Colonic mucosa (tissue), 4 donors: ENCODE data around the gene TRIM44. TPM values are rescaled to one million over a fixed set of nuclear protein-coding genes. Genes with fewer than 3 reads are reported as not detected.
"Not testable (repeated sequence)": the region's sequence is repeated elsewhere in the genome, so short reads cannot be mapped to it uniquely, and the experiment has no call there.

Experiments used
- DNase-seq: peaks from one replicate; pipeline ENCODE4 v3.0.0-alpha.2; 2020
- H3K27ac ChIP-seq: fragments of 200-600 bp; one replicate; pipeline ENCODE4 v1.8.0; 2021
- H3K27me3 ChIP-seq: fragments of 200-600 bp; one replicate; pipeline ENCODE4 v1.8.0; 2021
- H3K36me3 ChIP-seq: fragments of 200-600 bp; one replicate; pipeline ENCODE4 v1.8.0; 2021
- H3K4me1 ChIP-seq: fragments of 200-600 bp; one replicate; pipeline ENCODE4 v1.8.0; 2021; ENCODE audit warnings: mild to moderate bottlenecking
- H3K4me3 ChIP-seq: fragments of 200-600 bp; one replicate; pipeline ENCODE4 v1.8.0; 2021
- H3K9ac ChIP-seq, 2 donors: one replicate each; pipeline ENCODE4 v1.7.0; 2013; ENCODE audit warnings: control low read depth in 2 of 2, low read depth in 2 of 2, low read length in 2 of 2
- H3K9me3 ChIP-seq: fragments of 200-600 bp; one replicate; pipeline ENCODE4 v1.8.0; 2021
- CTCF ChIP-seq: fragments of 200-600 bp; IDR thresholded peaks from one replicate; pipeline ENCODE4 v1.8.0; 2022; ENCODE audit warnings: antibody characterized with exemption, mild to moderate bottlenecking
- intact Hi-C: fragments of 100-400 bp; cut with DNase I; formaldehyde crosslinking; loops from one replicate; pipeline ENCODE4 v1.14.1; 2022
- total RNA-seq, 2 donors: library from RNA; stranded (reverse); fragmentation: NEBNext Ultra II Directional in 1 of 2; extraction: Animal tissue kit (Norgen Biotek cat#: 25700) in 1 of 2; gene quantifications; one replicate each; pipeline ENCODE4 v1.2.1, GENCODE V29; 2021
- donor health status: healthy.
- donor health status: DM: no; HTN: no; CAD: no.
- donor health status: DM: no; HTN: no; CAD: no.

TRIM44 gene
- total RNA-seq, 2 donors from 2014 or later: 38.8 to 47.0 TPM

GRCh38 chr11:35750981-35751663 lies 88.5 kb downstream of the TRIM44 start:
- Histone ChIP-seq H3K4me3 (no peak overlapping the region), H3K27ac (no peak overlapping the region), H3K36me3 (no peaks in the 10 kb centered on the region), H3K9ac (no peak overlapping the region), H3K9me3 (no peaks in the 10 kb centered on the region), H3K4me1 (no peaks in the 10 kb centered on the region), H3K27me3 (no peaks in the 10 kb centered on the region)
- intact Hi-C loops: no loop called here
- DNase-seq: no peak
- TF ChIP-seq CTCF: no peak

DNA sequence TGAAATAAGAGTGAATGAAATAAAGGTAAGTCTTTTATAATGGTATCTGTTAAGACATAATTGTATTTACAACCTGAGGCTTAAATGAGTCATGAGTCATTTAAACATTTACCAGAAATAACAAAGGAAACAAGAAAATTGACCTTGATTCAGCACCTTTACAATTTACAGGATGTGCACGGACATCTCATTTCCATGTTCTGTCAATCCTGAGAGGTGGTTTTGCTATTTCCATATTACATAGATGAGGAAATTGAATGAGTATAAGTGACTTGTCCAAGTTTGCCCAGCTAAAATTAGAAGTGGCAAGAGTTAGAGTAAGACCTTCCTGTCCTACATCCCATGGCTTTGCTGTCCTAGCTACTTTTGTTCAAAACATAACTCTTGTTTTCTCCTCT lies 89.1 kb downstream of the TRIM44 start:
- no peak for TF ChIP-seq CTCF
- no peaks in the 10 kb centered on the region for H3K9me3 ChIP-seq
- intact Hi-C loops: no loop called here
- H3K27me3 ChIP-seq: no peaks in the 10 kb centered on the region
- no peak overlapping the region for H3K9ac ChIP-seq
- H3K27ac ChIP-seq: no peak overlapping the region
- H3K4me1 ChIP-seq: no peaks in the 10 kb centered on the region
- H3K4me3 ChIP-seq: no peak overlapping the region
- no peaks in the 10 kb centered on the region for H3K36me3 ChIP-seq
- DNase-seq: no peak

DNA sequence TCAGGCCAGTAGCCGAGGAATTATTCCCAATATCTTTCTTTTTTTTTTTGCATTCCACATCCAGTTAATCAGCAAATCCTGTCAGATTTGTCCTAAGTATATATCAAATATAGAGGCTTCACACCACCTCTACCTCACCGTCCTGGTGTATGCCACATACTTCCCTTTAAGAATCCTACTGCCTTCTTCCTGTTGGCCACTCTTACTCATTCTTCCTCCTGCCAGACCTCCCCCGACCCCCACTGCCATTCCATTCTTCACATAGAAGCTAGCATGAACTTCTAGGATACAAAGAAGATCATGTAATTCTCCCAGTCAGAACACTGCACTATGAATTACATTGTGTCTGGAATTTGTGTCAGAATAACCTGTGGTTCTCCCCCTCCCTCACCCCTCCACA lies 89.5 kb downstream of the TRIM44 start:
- Histone ChIP-seq H3K27ac (no peak overlapping the region), H3K9me3 (no peaks in the 10 kb centered on the region), H3K4me3 (no peak overlapping the region), H3K4me1 (no peaks in the 10 kb centered on the region), H3K27me3 (no peaks in the 10 kb centered on the region), H3K9ac (no peak overlapping the region), H3K36me3 (no peaks in the 10 kb centered on the region)
- no peak for TF ChIP-seq CTCF
- DNase-seq: no peak
- intact Hi-C loops: no loop called here

- H3K27ac ChIP-seq, H3K4me1 ChIP-seq, H3K36me3 ChIP-seq, H3K9me3 ChIP-seq, H3K4me3 ChIP-seq, DNase-seq, H3K27me3 ChIP-seq, H3K9ac ChIP-seq, intact Hi-C loops: not testable (repeated sequence)
These were observed 91.0 kb downstream of the TRIM44 start for GRCh38 chr11:35753573-35753972.

DNA sequence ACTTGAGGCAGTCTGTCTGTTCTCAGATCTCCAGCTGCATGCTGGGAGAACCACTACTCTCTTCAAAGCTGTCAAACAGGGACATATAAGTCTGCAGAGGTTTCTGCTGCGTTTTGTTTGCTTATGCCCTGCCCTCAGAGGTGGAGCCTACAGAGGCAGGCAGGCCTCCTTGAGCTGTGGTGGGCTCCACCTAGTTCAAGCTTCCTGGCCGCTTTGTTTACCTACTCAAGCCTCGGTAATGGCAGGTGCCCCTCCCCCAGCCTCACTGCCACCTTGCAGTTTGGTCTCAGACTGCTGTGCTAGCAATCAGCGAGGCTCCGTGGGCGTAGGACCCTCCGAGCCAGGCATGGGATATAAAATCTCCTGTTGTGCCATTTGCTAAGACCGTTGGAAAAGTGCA lies 97.4 kb downstream of the TRIM44 start:
- H3K9me3 ChIP-seq, intact Hi-C loops, H3K36me3 ChIP-seq, H3K9ac ChIP-seq, H3K4me3 ChIP-seq, H3K27me3 ChIP-seq, H3K27ac ChIP-seq, H3K4me1 ChIP-seq: not testable (repeated sequence)
- DNase-seq: peak; percentile 19

DNA sequence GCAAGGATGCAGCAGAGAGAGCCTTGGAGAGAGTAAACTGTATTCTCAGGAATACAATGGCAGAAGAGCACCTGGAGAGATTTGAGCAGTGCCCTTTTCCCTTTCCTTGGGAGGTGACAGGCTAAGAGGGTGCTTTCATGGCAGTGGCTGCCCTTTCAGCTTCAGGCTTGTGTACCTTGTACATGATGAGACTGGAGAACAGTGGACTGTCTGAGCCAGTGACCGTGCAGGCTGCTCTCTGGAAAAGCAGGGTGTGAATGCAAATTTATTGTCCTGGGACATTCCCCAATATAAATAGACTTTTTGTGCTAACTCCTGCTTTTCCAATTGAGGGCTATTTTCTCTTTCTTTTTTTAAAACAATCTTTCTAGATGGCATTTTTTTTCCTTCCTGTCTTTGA lies 99.3 kb downstream of the TRIM44 start:
- H3K9me3 ChIP-seq: no peaks in the 10 kb centered on the region
- TF ChIP-seq CTCF: no peak
- no peaks in the 10 kb centered on the region for H3K4me1 ChIP-seq
- no peak overlapping the region for H3K27ac ChIP-seq
- no peak overlapping the region for H3K4me3 ChIP-seq
- no peak for DNase-seq
- no peaks in the 10 kb centered on the region for H3K27me3 ChIP-seq
- intact Hi-C loops: no loop called here
- H3K36me3 ChIP-seq: no peaks in the 10 kb centered on the region
- H3K9ac ChIP-seq: no peak overlapping the region
